ENCODE measurements around the gene DRD1. TPM values are rescaled to one million over a fixed set of nuclear protein-coding genes. Genes with fewer than 3 reads are reported as not detected.

Gene DRD1
- total and polyA plus RNA-seq, 2 donors from 2014 or later: 0.25 to 0.28 TPM

DNA sequence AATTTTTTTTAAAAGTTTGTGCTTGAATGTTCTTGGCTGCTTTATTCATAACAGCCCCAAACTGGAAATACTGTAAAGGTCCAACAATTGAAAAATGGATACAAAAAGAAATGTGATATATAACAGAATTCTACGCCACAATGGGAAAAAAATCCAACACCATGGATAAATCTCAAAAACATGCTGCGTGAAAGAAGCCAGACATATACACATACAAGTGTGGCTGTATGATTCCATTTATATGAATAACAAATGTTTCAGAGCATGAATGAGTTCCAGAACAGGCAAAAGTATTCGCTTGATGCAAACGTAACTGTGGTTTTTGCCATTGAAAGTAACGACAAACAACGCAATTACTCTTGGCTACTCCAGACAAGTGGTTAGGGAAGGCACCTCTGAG is 27.2 kb upstream of the DRD1 start:
- intact Hi-C loops (cut with DNase I): no loop called here
- DNase-seq (no peak), FAIRE-seq (no peak)
- TF ChIP-seq CTCF (IDR thresholded peaks at IDR 0.05; ENCODE audit: borderline replicate concordance, extremely low read depth, insufficient read depth): no peak
- Histone ChIP-seq H3K36me3 (ENCODE audit: control insufficient read depth in 2 of 3, insufficient read depth in 3 of 3, low read length in 3 of 3) (no peaks in the 10 kb centered on the region), H3K9ac (ENCODE audit: low read length in 3 of 3) (no peak overlapping the region), H3K27ac (ENCODE audit: low read depth in 2 of 2, low read length in 2 of 2) (no peak overlapping the region), H3K4me1 (ENCODE audit: control insufficient read depth in 2 of 3, insufficient read depth in 2 of 3, low read depth in 1 of 3, low read length in 3 of 3) (peaks cover 0 to 5% (median 0%) of the 10 kb centered on the region in 3 donors), H3K27me3 (ENCODE audit: control insufficient read depth, insufficient read depth, low read length) (no peaks in the 10 kb centered on the region), H3K4me3 (ENCODE audit: low read length in 3 of 3) (no peak overlapping the region), H3K9me3 (ENCODE audit: control insufficient read depth in 2 of 3, insufficient read depth in 1 of 3, low read length in 3 of 3) (no peaks in the 10 kb centered on the region)

DNA sequence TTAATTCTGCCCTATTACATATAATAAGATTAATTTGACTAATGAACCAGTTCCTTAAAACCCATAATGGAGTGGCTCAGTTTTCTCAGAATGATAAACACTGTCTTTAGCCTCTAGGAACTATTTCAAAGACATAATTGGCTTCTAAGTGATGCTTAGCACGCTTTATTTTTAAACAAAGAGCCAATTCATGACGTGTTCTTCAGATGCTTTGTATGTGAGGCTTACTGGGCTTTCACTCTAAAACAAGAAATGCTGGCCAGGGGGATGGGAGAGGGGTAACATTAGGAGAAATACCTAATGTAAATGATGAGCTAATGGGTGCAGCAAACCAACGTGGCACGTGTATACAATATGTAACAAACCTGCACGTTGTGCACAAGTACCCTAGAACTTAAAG is 26.8 kb upstream of the DRD1 start:
- no peaks in the 10 kb centered on the region for H3K36me3 ChIP-seq (ENCODE audit: control insufficient read depth in 2 of 3, insufficient read depth in 3 of 3, low read length in 3 of 3)
- no peak overlapping the region for H3K27ac ChIP-seq (ENCODE audit: low read depth in 2 of 2, low read length in 2 of 2)
- H3K4me1 ChIP-seq (ENCODE audit: control insufficient read depth in 2 of 3, insufficient read depth in 2 of 3, low read depth in 1 of 3, low read length in 3 of 3): peaks cover 0 to 4% (median 0%) of the 10 kb centered on the region in 3 donors
- H3K4me3 ChIP-seq (ENCODE audit: low read length in 3 of 3): no peak overlapping the region
- intact Hi-C loops (cut with DNase I): no loop called here
- no peaks in the 10 kb centered on the region for H3K9me3 ChIP-seq (ENCODE audit: control insufficient read depth in 2 of 3, insufficient read depth in 1 of 3, low read length in 3 of 3)
- DNase-seq (no peak), FAIRE-seq (no peak)
- TF ChIP-seq CTCF (IDR thresholded peaks at IDR 0.05; ENCODE audit: borderline replicate concordance, extremely low read depth, insufficient read depth): no peak
- no peaks in the 10 kb centered on the region for H3K27me3 ChIP-seq (ENCODE audit: control insufficient read depth, insufficient read depth, low read length)
- H3K9ac ChIP-seq (ENCODE audit: low read length in 3 of 3): no peak overlapping the region

DNA sequence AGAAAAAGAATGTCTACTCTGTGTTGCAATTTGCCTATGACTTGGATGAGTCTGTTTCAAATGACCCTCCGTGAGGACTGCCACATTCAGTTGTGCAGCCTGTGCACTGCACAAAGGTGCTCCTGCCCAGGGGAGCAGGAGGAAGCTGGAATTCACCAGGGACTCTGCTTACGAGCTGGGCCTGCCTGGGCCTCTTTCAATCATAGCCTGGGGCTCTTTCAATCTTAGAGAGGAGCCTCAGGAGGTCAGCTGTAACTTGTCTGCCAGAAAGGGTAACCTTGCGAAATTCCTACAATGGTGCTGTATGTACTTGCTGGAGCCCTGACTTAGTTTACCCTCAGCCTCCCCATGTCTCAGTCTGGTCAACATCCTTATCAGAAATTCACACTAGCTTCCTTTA is 25.9 kb upstream of the DRD1 start:
- Histone ChIP-seq H3K36me3 (ENCODE audit: control insufficient read depth in 2 of 3, insufficient read depth in 3 of 3, low read length in 3 of 3) (no peaks in the 10 kb centered on the region), H3K4me1 (ENCODE audit: control insufficient read depth in 2 of 3, insufficient read depth in 2 of 3, low read depth in 1 of 3, low read length in 3 of 3) (peaks cover 0 to 2% (median 0%) of the 10 kb centered on the region in 3 donors), H3K4me3 (ENCODE audit: low read length in 3 of 3) (no peak overlapping the region), H3K27ac (ENCODE audit: low read depth in 2 of 2, low read length in 2 of 2) (no peak overlapping the region), H3K9me3 (ENCODE audit: control insufficient read depth in 2 of 3, insufficient read depth in 1 of 3, low read length in 3 of 3) (no peaks in the 10 kb centered on the region), H3K27me3 (ENCODE audit: control insufficient read depth, insufficient read depth, low read length) (no peaks in the 10 kb centered on the region), H3K9ac (ENCODE audit: low read length in 3 of 3) (no peak overlapping the region)
- intact Hi-C loops (cut with DNase I): no loop called here
- TF ChIP-seq CTCF (IDR thresholded peaks at IDR 0.05; ENCODE audit: borderline replicate concordance, extremely low read depth, insufficient read depth): no peak
- DNase-seq (no peak), FAIRE-seq (no peak)

DNA sequence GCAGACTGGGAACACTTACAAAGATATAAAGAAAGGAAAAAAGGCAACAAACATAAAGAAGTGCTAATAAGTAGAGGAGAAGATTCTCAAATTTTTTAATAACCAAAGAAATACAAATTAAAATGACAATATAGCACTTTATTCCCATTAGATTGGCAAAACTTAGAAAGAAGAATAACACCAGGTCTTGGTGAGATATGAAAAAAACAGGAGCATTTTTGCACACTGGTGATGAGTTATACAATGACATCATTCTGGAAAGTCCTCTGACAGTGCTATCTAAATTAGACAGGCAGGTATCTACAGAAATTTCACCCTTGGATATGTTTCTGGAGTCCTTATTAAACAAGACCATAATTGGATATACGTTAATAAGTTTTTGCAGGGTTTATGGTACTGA is 24.9 kb upstream of the DRD1 start:
- Histone ChIP-seq H3K9ac (ENCODE audit: low read length in 3 of 3) (no peak overlapping the region), H3K27ac (ENCODE audit: low read depth in 2 of 2, low read length in 2 of 2) (no peak overlapping the region), H3K27me3 (ENCODE audit: control insufficient read depth, insufficient read depth, low read length) (no peaks in the 10 kb centered on the region), H3K36me3 (ENCODE audit: control insufficient read depth in 2 of 3, insufficient read depth in 3 of 3, low read length in 3 of 3) (no peaks in the 10 kb centered on the region), H3K9me3 (ENCODE audit: control insufficient read depth in 2 of 3, insufficient read depth in 1 of 3, low read length in 3 of 3) (no peaks in the 10 kb centered on the region), H3K4me3 (ENCODE audit: low read length in 3 of 3) (no peak overlapping the region), H3K4me1 (ENCODE audit: control insufficient read depth in 2 of 3, insufficient read depth in 2 of 3, low read depth in 1 of 3, low read length in 3 of 3) (no peaks in the 10 kb centered on the region)
- intact Hi-C loops (cut with DNase I): no loop called here
- DNase-seq (no peak), FAIRE-seq (no peak)
- TF ChIP-seq CTCF (IDR thresholded peaks at IDR 0.05; ENCODE audit: borderline replicate concordance, extremely low read depth, insufficient read depth): no peak
